ENCODE data around the gene PMPCA. TPM values are rescaled to one million over a fixed set of nuclear protein-coding genes. Genes with fewer than 3 reads are reported as not detected.
"Not testable (repeated sequence)": the region's sequence is repeated elsewhere in the genome, so short reads cannot be mapped to it uniquely, and the experiment has no call there.

The PMPCA gene
- total RNA-seq, 1 experiment from 2014 or later, result 94.5 TPM

GRCh38 chr9:136405481-136405880, 5.0 kb upstream of the PMPCA start:
- Histone ChIP-seq H3K23me2 (ENCODE audit: insufficient read length, low read depth, low read length, poor library complexity, severe bottlenecking) (peaks cover 7% of the 10 kb centered on the region), H4K91ac (ENCODE audit: insufficient read length, low read depth, low read length) (no peak overlapping the region), H3K79me2 (ENCODE audit: insufficient read depth, low read length) (peaks cover 2% of the 10 kb centered on the region; the same call in 1 of the 2 replicates), H3K56ac (ENCODE audit: insufficient read length, low read depth, low read length) (no peak overlapping the region), H3K9me3 (ENCODE audit: control insufficient read depth, low read depth, low read length) (no peaks in the 10 kb centered on the region), H2BK120ac (ENCODE audit: low read depth, low read length, poor library complexity, severe bottlenecking) (no peak overlapping the region), H2AFZ (ENCODE audit: low read length) (no peak overlapping the region), H4K8ac (replicated peaks; ENCODE audit: insufficient read length, low read depth, low read length) (no peak overlapping the region), H3K18ac (ENCODE audit: insufficient read length, low read depth, low read length) (no peak overlapping the region), H3K14ac (ENCODE audit: insufficient read depth, low read length) (no peak overlapping the region), H3K4ac (ENCODE audit: low read depth, low read length) (no peak overlapping the region), H2AK5ac (ENCODE audit: insufficient read length, low read length) (no peak overlapping the region), H4K5ac (ENCODE audit: insufficient read length, low read depth, low read length) (no peak overlapping the region), H3K27ac (ENCODE audit: insufficient read length, low read depth, low read length) (no peak overlapping the region), H3K4me2 (ENCODE audit: insufficient read depth, insufficient read length, low read length) (no peak overlapping the region), H2BK15ac (ENCODE audit: low read depth, low read length) (no peak overlapping the region), H3K9ac (ENCODE audit: extremely low read depth, insufficient read length, low read length) (no peak overlapping the region), H3T11ph (ENCODE audit: low read length) (no peak overlapping the region), H2BK20ac (ENCODE audit: low read depth, low read length, poor library complexity, severe bottlenecking) (no peak overlapping the region), H3K27me3 (ENCODE audit: insufficient read depth, low read length) (no peaks in the 10 kb centered on the region), H3K4me1 (ENCODE audit: insufficient read depth, low read length) (no peaks in the 10 kb centered on the region), H2BK12ac (ENCODE audit: insufficient read length, low read depth, low read length) (no peak overlapping the region), H4K20me1 (ENCODE audit: control insufficient read depth, insufficient read depth, insufficient read length) (no peaks in the 10 kb centered on the region), H3K79me1 (ENCODE audit: insufficient read depth, low read depth, low read length, poor library complexity, severe bottlenecking) (peaks cover 7% of the 10 kb centered on the region), H3K23ac (ENCODE audit: insufficient read length, low read depth, low read length) (no peak overlapping the region), H2BK5ac (ENCODE audit: insufficient read length, low read length) (no peak overlapping the region)
- Mint-ChIP-seq H3K9me3 (no peaks in the 10 kb centered on the region), H3K36me3 (ENCODE audit: insufficient read depth in 1 of 3, low read depth in 3 of 3) (peaks cover 36 to 69% (median 63%) of the 10 kb centered on the region in 3 experiments), H3K27me3 (ENCODE audit: low read depth) (no peaks in the 10 kb centered on the region; the same call in 1 of the 2 replicates), H3K4me3 (no peak overlapping the region), H3K4me1 (peaks cover 14 to 17% of the 10 kb centered on the region in 2 experiments), H3K27ac (no peak overlapping the region)
- TF ChIP-seq, protein P1, sequence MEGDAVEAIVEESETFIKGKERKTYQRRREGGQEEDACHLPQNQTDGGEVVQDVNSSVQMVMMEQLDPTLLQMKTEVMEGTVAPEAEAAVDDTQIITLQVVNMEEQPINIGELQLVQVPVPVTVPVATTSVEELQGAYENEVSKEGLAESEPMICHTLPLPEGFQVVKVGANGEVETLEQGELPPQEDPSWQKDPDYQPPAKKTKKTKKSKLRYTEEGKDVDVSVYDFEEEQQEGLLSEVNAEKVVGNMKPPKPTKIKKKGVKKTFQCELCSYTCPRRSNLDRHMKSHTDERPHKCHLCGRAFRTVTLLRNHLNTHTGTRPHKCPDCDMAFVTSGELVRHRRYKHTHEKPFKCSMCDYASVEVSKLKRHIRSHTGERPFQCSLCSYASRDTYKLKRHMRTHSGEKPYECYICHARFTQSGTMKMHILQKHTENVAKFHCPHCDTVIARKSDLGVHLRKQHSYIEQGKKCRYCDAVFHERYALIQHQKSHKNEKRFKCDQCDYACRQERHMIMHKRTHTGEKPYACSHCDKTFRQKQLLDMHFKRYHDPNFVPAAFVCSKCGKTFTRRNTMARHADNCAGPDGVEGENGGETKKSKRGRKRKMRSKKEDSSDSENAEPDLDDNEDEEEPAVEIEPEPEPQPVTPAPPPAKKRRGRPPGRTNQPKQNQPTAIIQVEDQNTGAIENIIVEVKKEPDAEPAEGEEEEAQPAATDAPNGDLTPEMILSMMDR (conservative IDR thresholded peaks at IDR 0.05), result no peak
- no peak for DNase-seq
- WGBS (ENCODE audit: extremely low coverage, insufficient read length, low lambda C conversion rate), result no CpG with 5 or more reads among the region's 7 CpGs

GRCh38 chr9:136405904-136406303, 4.6 kb upstream of the PMPCA start:
- not testable (repeated sequence) for H3K79me1 ChIP-seq (ENCODE audit: insufficient read depth, low read depth, low read length, poor library complexity, severe bottlenecking); H3K27me3 ChIP-seq (ENCODE audit: insufficient read depth, low read length); H3K9me3 Mint-ChIP-seq; H3K4me3 Mint-ChIP-seq; H3K18ac ChIP-seq (ENCODE audit: insufficient read length, low read depth, low read length); H2BK20ac ChIP-seq (ENCODE audit: low read depth, low read length, poor library complexity, severe bottlenecking); H3K4ac ChIP-seq (ENCODE audit: low read depth, low read length); H4K8ac ChIP-seq (replicated peaks; ENCODE audit: insufficient read length, low read depth, low read length); H4K20me1 ChIP-seq (ENCODE audit: control insufficient read depth, insufficient read depth, insufficient read length); H3T11ph ChIP-seq (ENCODE audit: low read length); H3K23me2 ChIP-seq (ENCODE audit: insufficient read length, low read depth, low read length, poor library complexity, severe bottlenecking); H3K4me1 ChIP-seq (ENCODE audit: insufficient read depth, low read length); H3K14ac ChIP-seq (ENCODE audit: insufficient read depth, low read length); H2AFZ ChIP-seq (ENCODE audit: low read length); H2BK15ac ChIP-seq (ENCODE audit: low read depth, low read length); H3K4me2 ChIP-seq (ENCODE audit: insufficient read depth, insufficient read length, low read length); H3K56ac ChIP-seq (ENCODE audit: insufficient read length, low read depth, low read length); H3K27ac Mint-ChIP-seq; H3K27ac ChIP-seq (ENCODE audit: insufficient read length, low read depth, low read length); H2BK120ac ChIP-seq (ENCODE audit: low read depth, low read length, poor library complexity, severe bottlenecking); H3K23ac ChIP-seq (ENCODE audit: insufficient read length, low read depth, low read length); H4K5ac ChIP-seq (ENCODE audit: insufficient read length, low read depth, low read length); H3K9me3 ChIP-seq (ENCODE audit: control insufficient read depth, low read depth, low read length); H4K91ac ChIP-seq (ENCODE audit: insufficient read length, low read depth, low read length); H2BK5ac ChIP-seq (ENCODE audit: insufficient read length, low read length); DNase-seq; H2AK5ac ChIP-seq (ENCODE audit: insufficient read length, low read length); H3K27me3 Mint-ChIP-seq (ENCODE audit: low read depth); H3K9ac ChIP-seq (ENCODE audit: extremely low read depth, insufficient read length, low read length); H3K79me2 ChIP-seq (ENCODE audit: insufficient read depth, low read length); H2BK12ac ChIP-seq (ENCODE audit: insufficient read length, low read depth, low read length)
- Mint-ChIP-seq H3K4me1 (peaks cover 12 to 16% of the 10 kb centered on the region in 2 experiments), H3K36me3 (ENCODE audit: insufficient read depth in 1 of 3, low read depth in 3 of 3) (peaks cover 36 to 70% (median 63%) of the 10 kb centered on the region in 3 experiments)
- no CpG with 5 or more reads among the region's 10 CpGs for WGBS (ENCODE audit: extremely low coverage, insufficient read length, low lambda C conversion rate)
